ENCODE results near the gene TBKBP1.
"Not testable (repeated sequence)": the region's sequence is repeated elsewhere in the genome, so short reads cannot be mapped to it uniquely, and the experiment has no call there.

TBKBP1 gene

GRCh38 chr17:47682138-47682537 is 11.8 kb upstream of the TBKBP1 start:
- no peak for DNase-seq

- not testable (repeated sequence) for DNase-seq
Measured at GRCh38 chr17:47682727-47683126, 11.2 kb upstream of the TBKBP1 start.

GRCh38 chr17:47684025-47684424 is 9.9 kb upstream of the TBKBP1 start:
- DNase-seq = no peak

- no peak for DNase-seq
Measured at GRCh38 chr17:47684535-47685193, 9.3 kb upstream of the TBKBP1 start.

GRCh38 chr17:47685556-47686275 is 8.2 kb upstream of the TBKBP1 start:
- no peak for DNase-seq

- no peak for DNase-seq
Measured at GRCh38 chr17:47686276-47686635, 7.7 kb upstream of the TBKBP1 start.

GRCh38 chr17:47686664-47687327 is 7.2 kb upstream of the TBKBP1 start:
- DNase-seq = no peak

- DNase-seq = no peak
Measured at GRCh38 chr17:47687328-47687690, 6.7 kb upstream of the TBKBP1 start.

- no peak for DNase-seq
Measured at GRCh38 chr17:47687748-47688147, 6.2 kb upstream of the TBKBP1 start.

- no peak for DNase-seq
Measured at GRCh38 chr17:47690121-47690520, 3.8 kb upstream of the TBKBP1 start.

- no peak for DNase-seq
Measured at GRCh38 chr17:47692137-47692894, 1.6 kb upstream of the TBKBP1 start.

- DNase-seq = peak; percentile 38
Measured at GRCh38 chr17:47692895-47693730, 848 bp upstream of the TBKBP1 start.

GRCh38 chr17:47694581-47695428 is 844 bp downstream of the TBKBP1 start:
- DNase-seq = no peak

- no peak for DNase-seq
Measured at GRCh38 chr17:47695429-47696376, 1.7 kb downstream of the TBKBP1 start.

GRCh38 chr17:47696717-47697642 is 3.0 kb downstream of the TBKBP1 start:
- no peak for DNase-seq

- DNase-seq = no peak
Measured at GRCh38 chr17:47697906-47698711, 4.1 kb downstream of the TBKBP1 start.

GRCh38 chr17:47698749-47699535 is 5.0 kb downstream of the TBKBP1 start:
- DNase-seq = peak; percentile 23

- DNase-seq = no peak
Measured at GRCh38 chr17:47699536-47699840, 5.5 kb downstream of the TBKBP1 start.

Data from DMS 273 treated with DMSO at 0.1 percent for 48 hours (cell line).